NCI-H748 (cell line): ENCODE measurements around the gene THSD7B.

Experiments used
- DNase-seq: peaks from one replicate; lab custom pipeline; 2025; ENCODE audit not compliant: unreplicated experiment; lab: John Stamatoyannopoulos, UW

Gene THSD7B

GRCh38 chr2:137190411-137191195 lies 425.3 kb downstream of the THSD7B start:
- peak; percentile 5 for DNase-seq

- no peak for DNase-seq
These were observed 427.3 kb downstream of the THSD7B start for GRCh38 chr2:137192366-137193310.

- no peak for DNase-seq
These were observed 428.1 kb downstream of the THSD7B start for GRCh38 chr2:137193401-137193800.

DNA sequence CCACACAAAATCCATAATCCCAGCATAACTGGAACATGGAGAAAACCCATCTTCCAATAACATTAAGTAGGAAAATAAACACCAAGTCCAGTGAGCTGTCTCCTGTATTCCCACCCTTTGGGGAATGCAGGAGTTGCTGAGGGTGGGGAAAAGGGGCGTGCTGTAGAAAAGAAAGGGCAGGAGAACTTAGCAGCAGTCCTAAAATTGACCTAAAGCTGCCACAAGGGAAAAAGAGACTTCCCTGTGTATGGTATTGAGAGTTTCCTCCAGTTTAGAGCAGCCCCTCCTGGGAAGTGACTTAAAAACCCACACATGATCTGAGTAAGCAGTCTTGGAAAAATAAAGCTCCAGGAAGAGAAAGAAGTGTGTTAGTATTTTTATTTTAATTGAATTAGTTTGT lies 428.8 kb downstream of the THSD7B start:
- no peak for DNase-seq

DNA sequence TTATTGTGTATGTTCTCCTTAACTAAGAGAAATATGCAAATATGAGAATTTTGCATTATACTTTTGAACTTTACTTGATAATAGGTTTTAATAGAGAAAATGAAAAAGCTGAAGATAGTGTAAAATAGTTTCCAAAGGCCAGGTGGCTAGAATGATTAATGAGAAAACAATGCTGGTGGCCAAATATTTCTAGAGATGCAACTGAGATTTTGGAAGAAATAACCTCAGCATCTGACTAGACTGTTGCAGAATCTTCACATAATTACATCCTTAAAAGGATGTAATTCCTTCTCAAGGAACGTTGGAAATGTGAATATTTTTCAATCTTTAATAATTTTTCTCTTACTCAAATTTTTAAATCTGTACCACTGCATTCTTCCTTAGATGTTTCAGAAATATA lies 434.4 kb downstream of the THSD7B start:
- no peak for DNase-seq

GRCh38 chr2:137202318-137202717 lies 437.0 kb downstream of the THSD7B start:
- DNase-seq, result no peak

DNA sequence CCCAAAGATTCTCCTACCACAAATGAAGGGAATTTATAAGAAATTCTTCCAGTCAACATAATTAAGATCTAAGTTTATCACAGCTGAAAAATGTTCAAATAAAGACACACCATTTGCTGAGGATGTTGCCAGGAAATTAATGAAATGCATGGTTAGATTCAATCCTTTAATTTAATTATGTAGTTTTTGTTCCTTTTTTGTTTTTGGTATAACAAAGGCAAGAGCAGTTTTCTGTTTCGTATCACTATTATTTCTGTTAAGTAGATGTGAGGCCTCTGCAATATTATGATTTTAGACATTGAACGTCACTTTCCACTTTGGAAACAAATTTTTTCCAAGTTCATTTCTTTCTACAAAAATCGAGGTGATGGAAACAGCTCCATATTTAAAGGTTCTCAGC lies 440.0 kb downstream of the THSD7B start:
- DNase-seq, result no peak

DNA sequence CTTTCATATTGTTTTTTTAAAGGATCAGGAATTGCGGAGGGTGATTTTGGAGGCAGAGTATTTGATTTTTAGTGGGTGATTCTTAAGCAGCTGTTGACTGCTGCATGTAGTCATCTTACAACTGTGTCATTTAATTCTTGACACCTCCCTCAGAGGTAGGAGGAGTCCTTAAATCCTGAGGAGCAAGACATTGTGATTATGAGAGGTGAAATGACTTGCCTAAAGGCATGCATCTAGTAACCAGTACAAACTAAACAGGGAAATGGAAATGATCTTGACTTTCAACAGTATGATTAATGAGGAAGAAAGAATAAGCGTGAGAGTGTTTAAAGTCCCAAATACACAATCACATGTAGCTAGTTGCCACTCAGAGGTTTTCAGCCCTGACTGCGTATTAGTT lies 440.7 kb downstream of the THSD7B start:
- no peak for DNase-seq

DNA sequence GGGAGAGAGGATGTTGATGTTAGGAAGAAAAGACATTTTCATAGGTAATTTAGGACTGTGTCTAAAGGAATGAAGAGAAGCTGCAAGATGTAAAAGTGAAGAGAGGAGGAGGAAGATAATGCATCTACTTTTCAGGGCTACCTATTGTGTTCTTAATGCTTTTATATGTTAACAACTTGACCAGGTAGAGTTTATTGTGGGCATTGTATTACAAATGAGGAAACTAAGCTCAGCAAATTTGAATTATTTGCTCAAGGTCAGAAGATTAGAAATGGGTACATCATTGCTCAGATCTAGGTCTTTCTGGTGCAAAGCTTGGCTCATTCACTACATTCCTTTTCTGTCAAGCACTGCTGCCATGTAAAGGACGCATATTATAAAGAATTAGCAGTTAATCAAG lies 441.7 kb downstream of the THSD7B start:
- DNase-seq, result no peak

GRCh38 chr2:137208431-137208891 lies 443.1 kb downstream of the THSD7B start:
- DNase-seq, result no peak

DNA sequence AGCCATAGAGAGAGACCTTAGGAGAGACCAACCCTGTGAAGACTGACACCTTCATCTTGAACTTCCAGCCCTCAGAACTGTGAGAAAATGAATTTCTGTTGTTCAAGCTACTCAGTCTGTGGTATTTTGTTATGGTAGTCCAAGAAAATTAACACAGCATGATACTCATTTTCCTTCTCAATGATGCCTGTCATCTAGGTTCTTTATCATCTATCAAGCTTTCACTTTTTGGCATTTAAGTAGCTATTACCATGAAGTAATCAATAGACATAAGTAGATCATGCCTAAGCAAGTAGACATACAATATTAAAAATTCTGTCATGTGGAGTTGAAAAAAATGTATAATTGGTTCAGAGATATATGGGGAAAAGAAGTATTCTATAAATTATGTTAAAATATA lies 444.7 kb downstream of the THSD7B start:
- DNase-seq, result no peak

- DNase-seq, result no peak
These were observed 446.4 kb downstream of the THSD7B start for GRCh38 chr2:137211761-137212160.

- no peak for DNase-seq
These were observed 455.2 kb downstream of the THSD7B start for GRCh38 chr2:137220438-137220993.

- no peak for DNase-seq
These were observed 456.6 kb downstream of the THSD7B start for GRCh38 chr2:137221797-137222492.

- DNase-seq, result no peak
These were observed 458.4 kb downstream of the THSD7B start for GRCh38 chr2:137223722-137224121.

- no peak for DNase-seq
These were observed 463.2 kb downstream of the THSD7B start for GRCh38 chr2:137228566-137228965.

- DNase-seq, result no peak
These were observed 464.5 kb downstream of the THSD7B start for GRCh38 chr2:137229834-137230233.

DNA sequence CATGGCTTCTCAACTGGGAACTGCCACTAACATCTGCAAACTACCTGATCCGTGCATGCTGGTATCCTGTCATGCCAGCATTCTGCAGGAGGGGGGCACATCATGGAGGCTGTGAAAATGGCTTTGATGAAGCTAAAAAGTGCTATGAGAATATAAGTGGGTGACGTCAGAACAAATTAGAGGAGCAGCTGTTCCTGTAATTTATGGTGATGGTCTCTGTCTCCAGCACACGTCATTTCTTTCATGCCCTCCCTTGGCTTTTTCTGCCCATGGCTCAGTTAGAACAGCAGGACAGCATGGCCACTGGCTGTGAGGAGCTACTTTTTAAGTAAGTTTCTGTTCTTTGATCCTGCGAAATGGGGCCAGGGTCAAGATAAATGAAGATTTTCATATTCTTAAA lies 466.3 kb downstream of the THSD7B start:
- DNase-seq, result peak; percentile 54

DNA sequence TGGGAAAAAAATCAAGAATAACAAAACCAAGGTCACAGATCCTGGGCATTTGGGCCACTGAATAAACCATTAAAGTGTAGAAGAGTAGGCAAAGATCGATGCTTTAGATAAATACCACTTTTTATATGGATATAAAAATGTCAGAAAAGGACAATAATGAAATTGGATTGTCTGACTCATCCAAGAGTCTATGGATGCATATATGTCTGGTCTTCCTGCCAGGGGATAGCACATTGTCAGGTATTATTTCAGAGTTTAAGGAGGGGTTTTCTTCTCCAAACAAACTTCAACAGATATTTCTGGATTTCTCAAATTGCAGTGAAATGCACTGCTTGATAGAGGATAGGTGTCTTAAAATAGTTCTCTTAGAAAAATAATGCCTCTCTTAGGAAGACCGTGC lies 466.7 kb downstream of the THSD7B start:
- DNase-seq, result no peak

DNA sequence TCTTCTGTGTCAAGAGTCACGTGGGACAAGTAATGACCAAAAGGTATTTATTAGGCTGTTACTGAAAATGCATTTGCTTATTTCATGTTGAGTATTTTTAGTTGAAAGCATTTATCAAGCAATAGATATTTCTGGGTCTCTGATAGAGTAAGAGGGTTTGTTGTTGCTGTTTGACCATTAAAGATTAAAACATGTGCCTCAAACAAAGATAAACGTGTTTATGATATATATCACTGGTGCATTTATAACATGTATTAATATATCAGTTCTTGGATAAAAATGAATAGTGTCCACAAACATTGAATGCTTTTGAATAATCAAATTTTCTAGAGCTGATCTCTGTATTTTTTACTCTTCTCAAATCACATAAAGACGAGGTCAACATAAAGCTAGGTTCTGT lies 467.7 kb downstream of the THSD7B start:
- no peak for DNase-seq

DNA sequence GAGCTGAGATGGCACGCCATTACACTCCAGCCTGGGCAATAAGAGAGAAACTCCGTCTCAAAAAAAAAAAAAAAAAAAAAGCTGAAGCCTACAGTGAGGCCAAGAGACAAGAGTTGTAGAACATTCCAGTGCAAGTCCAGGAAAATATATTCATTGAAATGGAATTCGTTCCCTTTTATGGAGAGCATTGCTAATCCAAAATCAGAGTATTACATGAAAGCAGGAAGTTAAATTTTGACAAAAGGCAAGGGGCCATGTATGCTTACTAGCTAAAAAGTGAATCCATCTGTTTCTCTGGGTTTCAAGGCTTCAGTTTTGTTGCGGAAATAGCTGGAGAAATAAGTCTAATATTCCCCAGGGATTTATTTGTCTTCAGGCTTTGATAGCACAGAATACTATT lies 471.7 kb downstream of the THSD7B start:
- no peak for DNase-seq
